NCI-H510A treated with DMSO at 0.1 percent for 48 hours (cell line): ENCODE measurements around the gene GRK5.
"Not testable (repeated sequence)": the region's sequence is repeated elsewhere in the genome, so short reads cannot be mapped to it uniquely, and the experiment has no call there.

Experiments
- DNase-seq: peaks from one replicate; lab custom pipeline; 2025; lab: John Stamatoyannopoulos, UW

GRK5 gene

GRCh38 chr10:119274519-119275045, 67.2 kb downstream of the GRK5 start:
- peak; percentile 78 for DNase-seq

- DNase-seq = no peak
Measured at GRCh38 chr10:119275085-119275484, 67.7 kb downstream of the GRK5 start.

- not testable (repeated sequence) for DNase-seq
Measured at GRCh38 chr10:119276194-119276593, 68.8 kb downstream of the GRK5 start.

- DNase-seq = no peak
Measured at GRCh38 chr10:119278126-119278709, 70.8 kb downstream of the GRK5 start.

GRCh38 chr10:119279441-119279840, 72.1 kb downstream of the GRK5 start:
- DNase-seq = no peak

GRCh38 chr10:119281581-119282071, 74.3 kb downstream of the GRK5 start:
- no peak for DNase-seq

GRCh38 chr10:119282446-119282845, 75.1 kb downstream of the GRK5 start:
- no peak for DNase-seq

GRCh38 chr10:119283387-119283786, 76.0 kb downstream of the GRK5 start:
- no peak for DNase-seq

- DNase-seq = no peak
Measured at GRCh38 chr10:119283818-119284217, 76.4 kb downstream of the GRK5 start.

GRCh38 chr10:119284679-119285096, 77.3 kb downstream of the GRK5 start:
- no peak for DNase-seq

- no peak for DNase-seq
Measured at GRCh38 chr10:119285495-119286267, 78.3 kb downstream of the GRK5 start.

- no peak for DNase-seq
Measured at GRCh38 chr10:119286516-119286915, 79.1 kb downstream of the GRK5 start.

GRCh38 chr10:119286983-119287633, 79.7 kb downstream of the GRK5 start:
- DNase-seq = no peak

- DNase-seq = no peak
Measured at GRCh38 chr10:119288574-119289001, 81.2 kb downstream of the GRK5 start.

GRCh38 chr10:119289227-119289920, 82.0 kb downstream of the GRK5 start:
- no peak for DNase-seq

- DNase-seq = no peak
Measured at GRCh38 chr10:119290301-119291048, 83.1 kb downstream of the GRK5 start.

- no peak for DNase-seq
Measured at GRCh38 chr10:119291223-119291900, 84.0 kb downstream of the GRK5 start.

- DNase-seq = no peak
Measured at GRCh38 chr10:119292968-119293760, 85.8 kb downstream of the GRK5 start.

- DNase-seq = no peak
Measured at GRCh38 chr10:119296703-119297102, 89.3 kb downstream of the GRK5 start.
